CD14-positive monocyte (primary cell): Measurements from ENCODE around the gene VWA1. TPM values are rescaled to one million over a fixed set of nuclear protein-coding genes. Genes with fewer than 3 reads are reported as not detected.
A peak's percentile ranks its signal among the peaks of the same experiment; 100 is the strongest.

Experiments used
- DNase-seq, 3 donors: peaks; one replicate each; pipeline ENCODE4 v3.0.0-alpha.2; 2011 to 2022
- H2AFZ ChIP-seq: 2 replicates; pipeline ENCODE4 v1.6.0; 2012; ENCODE audit warnings: mild to moderate bottlenecking, low read depth, low read length, inconsistent platforms; ENCODE audit not compliant: insufficient read depth, poor library complexity, severe bottlenecking
- H3K27ac ChIP-seq, 2 donors: 1 replicate in 1 of 2; 2 replicates in 1 of 2; pipeline ENCODE4 v1.5.1; 2012 to 2013; ENCODE audit warnings: low read length in 2 of 2, control low read depth in 1 of 2, inconsistent platforms in 1 of 2, low read depth in 1 of 2, mild to moderate bottlenecking in 1 of 2
- H3K27me3 ChIP-seq, 2 donors: one replicate each; pipeline versions ENCODE4 v1.6.0 to v1.6.1; 2011 to 2013; ENCODE audit warnings: low read length in 2 of 2; ENCODE audit not compliant: control insufficient read depth in 2 of 2, insufficient read depth in 2 of 2
- H3K36me3 ChIP-seq, 2 donors: replicated peaks in 1 of 2; 1 replicate in 1 of 2; 2 replicates in 1 of 2; pipeline versions ENCODE4 v1.5.1 to v1.6.1; 2012 to 2013; ENCODE audit warnings: low read length in 2 of 2, control low read depth in 1 of 2, inconsistent platforms in 1 of 2, mild to moderate bottlenecking in 1 of 2; ENCODE audit not compliant: insufficient read depth in 2 of 2, control insufficient read depth in 1 of 2
- H3K4me1 ChIP-seq, 2 donors: 1 replicate in 1 of 2; 2 replicates in 1 of 2; pipeline versions ENCODE4 v1.5.1 to v1.6.1; 2012 to 2013; ENCODE audit warnings: low read length in 2 of 2, control low read depth in 1 of 2, inconsistent platforms in 1 of 2, mild to moderate bottlenecking in 1 of 2, moderate library complexity in 1 of 2; ENCODE audit not compliant: insufficient read depth in 2 of 2, control insufficient read depth in 1 of 2
- H3K4me2 ChIP-seq: replicated peaks from 2 replicates; pipeline ENCODE3; 2012; ENCODE audit warnings: low read length, moderate library complexity, mild to moderate bottlenecking; ENCODE audit not compliant: poor library complexity, severe bottlenecking; ENCODE audit errors: extremely low read depth
- H3K4me3 ChIP-seq, 3 experiments: fragments of 200-600 bp in 1 of 3; sonication (generic) in 1 of 3; replicated peaks in 1 of 3; 1 replicate in 2 of 3; 2 replicates in 1 of 3; pipeline ENCODE4 v1.5.1; 2011 to 2013; ENCODE audit warnings: low read length in 3 of 3, mild to moderate bottlenecking in 3 of 3, control low read depth in 2 of 3, low read depth in 2 of 3, inconsistent platforms in 1 of 3, moderate library complexity in 1 of 3
- H3K79me2 ChIP-seq: 2 replicates; pipeline ENCODE4 v1.6.0; 2012; ENCODE audit warnings: mild to moderate bottlenecking, control low read depth, inconsistent platforms, low read length, moderate library complexity; ENCODE audit not compliant: insufficient read depth
- H3K9ac ChIP-seq: 2 replicates; pipeline ENCODE4 v1.6.0; 2017; ENCODE audit warnings: low read length, mild to moderate bottlenecking; ENCODE audit not compliant: insufficient read depth, poor library complexity, severe bottlenecking
- H3K9me3 ChIP-seq, 2 donors: replicated peaks in 1 of 2; 1 replicate in 1 of 2; 2 replicates in 1 of 2; pipeline versions ENCODE4 v1.5.1 to v1.6.1; 2012 to 2013; ENCODE audit warnings: low read length in 2 of 2, control low read depth in 1 of 2; ENCODE audit not compliant: control insufficient read depth in 1 of 2, insufficient read depth in 1 of 2
- H4K20me1 ChIP-seq: 2 replicates; pipeline ENCODE4 v1.6.0; 2012; ENCODE audit warnings: mild to moderate bottlenecking, low read length, control low read depth, moderate library complexity; ENCODE audit not compliant: insufficient read depth
- H3K27ac Mint-ChIP-seq, 7 donors: one replicate each; pipeline ENCODE4 v1.8.0; 2020; ENCODE audit warnings: mild to moderate bottlenecking in 7 of 7, mixed read lengths in 7 of 7, moderate library complexity in 6 of 7, inconsistent platforms in 2 of 7
- H3K27me3 Mint-ChIP-seq, 3 donors: one replicate each; pipeline ENCODE4 v1.8.0; 2021 to 2022; ENCODE audit warnings: low read depth in 3 of 3, mild to moderate bottlenecking in 3 of 3, mixed read lengths in 3 of 3, moderate library complexity in 3 of 3, inconsistent platforms in 1 of 3
- H3K36me3 Mint-ChIP-seq, 2 donors: one replicate each; pipeline ENCODE4 v1.8.0; 2020; ENCODE audit warnings: mixed read lengths in 2 of 2, inconsistent platforms in 1 of 2, mild to moderate bottlenecking in 1 of 2
- H3K4me1 Mint-ChIP-seq: one replicate; pipeline ENCODE4 v1.8.0; 2020; ENCODE audit warnings: mild to moderate bottlenecking, mixed read lengths
- H3K4me3 Mint-ChIP-seq, 2 donors: one replicate each; pipeline ENCODE4 v1.8.0; 2020; ENCODE audit warnings: mild to moderate bottlenecking in 2 of 2, mixed read lengths in 2 of 2, moderate library complexity in 1 of 2
- H3K9me3 Mint-ChIP-seq, 7 donors: one replicate each; pipeline ENCODE4 v1.8.0; 2020 to 2022; ENCODE audit warnings: mixed read lengths in 7 of 7, mild to moderate bottlenecking in 6 of 7, moderate library complexity in 6 of 7, inconsistent platforms in 2 of 7
- CTCF ChIP-seq: fragments of 200-600 bp; IDR thresholded peaks from one replicate; pipeline ENCODE4 v1.8.0; 2022; ENCODE audit warnings: antibody characterized with exemption, mild to moderate bottlenecking
- whole genome bisulfite sequencing: methylation state at CpG from one replicate; pipeline ENCODE4 v1.1.5; 2013; ENCODE audit warnings: missing lambda C conversion rate; ENCODE audit not compliant: insufficient coverage; 5-methylcytosine and 5-hydroxymethylcytosine counted together
- intact Hi-C, 2 donors: fragments of 100-400 bp; cut with micrococcal nuclease; formaldehyde crosslinking; loops; one replicate each; pipeline versions ENCODE4 v1.15.0 to v1.15.1; 2023
- polyA plus RNA-seq, 3 donors: library from polyadenylated mRNA; depleted of rRNA in 1 of 3; unstranded in 2 of 3; stranded (reverse) in 1 of 3; fragments of 300-500 nt in 2 of 3; fragments of >200 nt in 1 of 3; fragmentation: Illumina TruSeq in 2 of 3; gene quantifications; 1 replicate in 2 of 3; 2 replicates in 1 of 3; pipeline ENCODE4 v1.2.3, GENCODE V29; 2012 to 2021

VWA1 gene
- polyA plus RNA-seq, 3 donors, result not detected

- H3K36me3 ChIP-seq, result no peaks in the 10 kb centered on the region
- peaks cover 12% of the 10 kb centered on the region for H3K4me1 Mint-ChIP-seq
- TF ChIP-seq CTCF, result no peak
- no peak overlapping the region for H3K4me3 ChIP-seq
- intact Hi-C loops, result no loop called here
- DNase-seq, result no peak
- WGBS, result 85% methylated on average over 79 of the region's 82 CpGs
- no peak overlapping the region for H3K9ac ChIP-seq
- H3K27me3 Mint-ChIP-seq, result peaks cover 15 to 48% (median 25%) of the 10 kb centered on the region in 3 donors
- H4K20me1 ChIP-seq, result no peaks in the 10 kb centered on the region
- H3K4me3 Mint-ChIP-seq, result no peak overlapping the region
- H3K27ac ChIP-seq, result no peak overlapping the region
- no peak overlapping the region for H3K27ac Mint-ChIP-seq
- peaks cover 0 to 8% (median 0%) of the 10 kb centered on the region in 7 donors for H3K9me3 Mint-ChIP-seq
- peaks cover 8 to 15% of the 10 kb centered on the region in 2 donors for H3K4me1 ChIP-seq
- peaks cover 1 to 2% of the 10 kb centered on the region in 2 donors for H3K36me3 Mint-ChIP-seq
- H3K27me3 ChIP-seq, result peaks cover 10 to 26% of the 10 kb centered on the region in 2 donors
- no peaks in the 10 kb centered on the region for H3K79me2 ChIP-seq
- no peaks in the 10 kb centered on the region for H3K9me3 ChIP-seq
- H2AFZ ChIP-seq, result no peak overlapping the region
- no peak overlapping the region for H3K4me2 ChIP-seq
Observed at GRCh38 chr1:1439546-1440261, 4.2 kb downstream of the VWA1 start.

- TF ChIP-seq CTCF, result no peak
- Histone ChIP-seq H3K27ac (no peak overlapping the region), H3K9ac (no peak overlapping the region), H4K20me1 (no peaks in the 10 kb centered on the region), H3K27me3 (peaks cover 5 to 19% of the 10 kb centered on the region in 2 donors), H3K9me3 (no peaks in the 10 kb centered on the region), H3K4me3 (no peak overlapping the region), H3K79me2 (no peaks in the 10 kb centered on the region), H3K4me1 (peaks cover 5 to 7% of the 10 kb centered on the region in 2 donors), H3K36me3 (no peaks in the 10 kb centered on the region), H2AFZ (peak overlapping the region; percentile 35), H3K4me2 (no peak overlapping the region)
- peaks cover 8 to 41% (median 19%) of the 10 kb centered on the region in 3 donors for H3K27me3 Mint-ChIP-seq
- H3K27ac Mint-ChIP-seq, result peak overlapping the region in 1 of 7 donors; percentile 68
- WGBS, result 83% methylated on average over 21 of the region's 26 CpGs
- no peak overlapping the region for H3K4me3 Mint-ChIP-seq
- intact Hi-C loops, result no loop called here
- H3K36me3 Mint-ChIP-seq, result peaks cover 0 to 1% of the 10 kb centered on the region in 2 donors
- peaks cover 7% of the 10 kb centered on the region for H3K4me1 Mint-ChIP-seq
- no peak for DNase-seq
- H3K9me3 Mint-ChIP-seq, result peaks cover 0 to 5% (median 0%) of the 10 kb centered on the region in 7 donors
Observed at GRCh38 chr1:1440262-1441001, 4.9 kb downstream of the VWA1 start.
